ENCODE results near the gene PRR15L. TPM values are rescaled to one million over a fixed set of nuclear protein-coding genes. Genes with fewer than 3 reads are reported as not detected.

The PRR15L gene
- total RNA-seq, 1 experiment from 2014 or later = not detected

DNA sequence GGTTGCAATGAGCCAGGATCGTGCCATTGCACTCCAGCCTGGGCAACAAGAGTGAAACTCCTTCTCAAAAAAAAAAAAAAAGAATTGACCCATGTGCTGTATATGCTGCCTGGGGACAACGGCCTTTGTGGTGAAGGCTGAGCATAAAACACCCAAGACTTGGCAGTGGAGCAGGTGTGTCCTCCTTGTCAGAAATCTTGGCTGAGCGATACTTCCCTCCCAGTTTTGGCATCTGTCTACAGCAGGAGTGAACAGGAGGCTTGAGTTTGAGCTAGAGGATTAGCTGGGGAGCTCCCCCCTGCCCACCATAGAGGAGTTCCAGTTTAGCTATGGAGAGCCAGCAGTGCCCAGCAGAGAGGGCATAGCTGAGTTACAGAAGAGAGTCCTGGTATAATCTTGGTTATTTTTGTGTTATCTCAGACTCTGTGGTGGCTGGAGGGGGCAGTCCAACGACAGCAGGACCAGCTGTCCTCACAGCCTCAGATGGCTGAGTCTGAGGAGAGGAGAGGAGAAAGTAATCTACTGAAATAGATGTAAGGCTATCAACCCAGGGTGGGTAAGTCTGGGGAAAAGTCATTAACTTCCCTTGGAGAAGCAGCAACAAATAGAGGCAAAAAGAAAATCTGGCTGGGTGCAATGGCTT, 43.3 kb downstream of the PRR15L start:
- Histone ChIP-seq H2AK5ac (ENCODE audit: insufficient read length, low read length) (no peak overlapping the region), H3K9ac (ENCODE audit: extremely low read depth, insufficient read length, low read length) (no peak overlapping the region), H2BK5ac (ENCODE audit: insufficient read length, low read length) (no peak overlapping the region), H4K5ac (ENCODE audit: insufficient read length, low read depth, low read length) (no peak overlapping the region), H3K9me3 (ENCODE audit: control insufficient read depth, low read depth, low read length) (no peaks in the 10 kb centered on the region), H2BK12ac (ENCODE audit: insufficient read length, low read depth, low read length) (no peak overlapping the region), H3K18ac (ENCODE audit: insufficient read length, low read depth, low read length) (no peak overlapping the region), H2BK120ac (ENCODE audit: low read depth, low read length, poor library complexity, severe bottlenecking) (no peak overlapping the region), H3K56ac (ENCODE audit: insufficient read length, low read depth, low read length) (no peak overlapping the region), H3K27me3 (ENCODE audit: insufficient read depth, low read length) (no peaks in the 10 kb centered on the region), H3K23ac (ENCODE audit: insufficient read length, low read depth, low read length) (no peak overlapping the region), H3K27ac (ENCODE audit: insufficient read length, low read depth, low read length) (no peak overlapping the region), H3K4ac (ENCODE audit: low read depth, low read length) (no peak overlapping the region), H4K20me1 (ENCODE audit: control insufficient read depth, insufficient read depth, insufficient read length) (no peaks in the 10 kb centered on the region), H3K4me2 (ENCODE audit: insufficient read depth, insufficient read length, low read length) (no peak overlapping the region), H3K23me2 (ENCODE audit: insufficient read length, low read depth, low read length, poor library complexity, severe bottlenecking) (no peaks in the 10 kb centered on the region), H3T11ph (ENCODE audit: low read length) (no peak overlapping the region), H2AFZ (ENCODE audit: low read length) (no peak overlapping the region), H3K4me1 (ENCODE audit: insufficient read depth, low read length) (no peaks in the 10 kb centered on the region), H2BK20ac (ENCODE audit: low read depth, low read length, poor library complexity, severe bottlenecking) (no peak overlapping the region), H3K14ac (ENCODE audit: insufficient read depth, low read length) (no peak overlapping the region), H2BK15ac (ENCODE audit: low read depth, low read length) (no peak overlapping the region), H4K91ac (ENCODE audit: insufficient read length, low read depth, low read length) (no peak overlapping the region), H4K8ac (replicated peaks; ENCODE audit: insufficient read length, low read depth, low read length) (no peak overlapping the region), H3K79me2 (ENCODE audit: insufficient read depth, low read length) (no peaks in the 10 kb centered on the region), H3K79me1 (ENCODE audit: insufficient read depth, low read depth, low read length, poor library complexity, severe bottlenecking) (no peaks in the 10 kb centered on the region)
- Mint-ChIP-seq H3K4me1 (no peaks in the 10 kb centered on the region; a peak in 1 of 4 replicates), H3K9me3 (no peaks in the 10 kb centered on the region), H3K27ac (peak overlapping the region in 2 of 3 experiments; percentile 17 to 85; a peak in 4 of 7 replicates), H3K27me3 (ENCODE audit: low read depth) (no peaks in the 10 kb centered on the region), H3K4me3 (no peak overlapping the region), H3K36me3 (ENCODE audit: insufficient read depth in 1 of 3, low read depth in 3 of 3) (peaks cover 0 to 19% (median 16%) of the 10 kb centered on the region in 3 experiments; a peak in 5 of 7 replicates)
- TF ChIP-seq, protein P1, sequence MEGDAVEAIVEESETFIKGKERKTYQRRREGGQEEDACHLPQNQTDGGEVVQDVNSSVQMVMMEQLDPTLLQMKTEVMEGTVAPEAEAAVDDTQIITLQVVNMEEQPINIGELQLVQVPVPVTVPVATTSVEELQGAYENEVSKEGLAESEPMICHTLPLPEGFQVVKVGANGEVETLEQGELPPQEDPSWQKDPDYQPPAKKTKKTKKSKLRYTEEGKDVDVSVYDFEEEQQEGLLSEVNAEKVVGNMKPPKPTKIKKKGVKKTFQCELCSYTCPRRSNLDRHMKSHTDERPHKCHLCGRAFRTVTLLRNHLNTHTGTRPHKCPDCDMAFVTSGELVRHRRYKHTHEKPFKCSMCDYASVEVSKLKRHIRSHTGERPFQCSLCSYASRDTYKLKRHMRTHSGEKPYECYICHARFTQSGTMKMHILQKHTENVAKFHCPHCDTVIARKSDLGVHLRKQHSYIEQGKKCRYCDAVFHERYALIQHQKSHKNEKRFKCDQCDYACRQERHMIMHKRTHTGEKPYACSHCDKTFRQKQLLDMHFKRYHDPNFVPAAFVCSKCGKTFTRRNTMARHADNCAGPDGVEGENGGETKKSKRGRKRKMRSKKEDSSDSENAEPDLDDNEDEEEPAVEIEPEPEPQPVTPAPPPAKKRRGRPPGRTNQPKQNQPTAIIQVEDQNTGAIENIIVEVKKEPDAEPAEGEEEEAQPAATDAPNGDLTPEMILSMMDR (conservative IDR thresholded peaks at IDR 0.05) = no peak
- no CpG with 5 or more reads among the region's 4 CpGs for WGBS (ENCODE audit: extremely low coverage, insufficient read length, low lambda C conversion rate)
- DNase-seq = no peak
